Astrocyte (in vitro differentiated cells and primary cell): Measurements from ENCODE around the gene IMPDH1.

Source experiments
- EZH2 ChIP-seq: IDR thresholded peaks from 2 replicates; pipeline ENCODE4 v1.6.1; 2012; ENCODE audit warnings: mild to moderate bottlenecking, low read length, inconsistent platforms; ENCODE audit not compliant: insufficient read depth
- TF ChIP-seq, protein P1 (sequence below): IDR thresholded peaks from 2 replicates; pipeline ENCODE4 v1.5.1; 2011; ENCODE audit warnings: low read depth, mild to moderate bottlenecking, inconsistent platforms, low read length, moderate library complexity; ENCODE audit not compliant: insufficient read depth

DNA sequence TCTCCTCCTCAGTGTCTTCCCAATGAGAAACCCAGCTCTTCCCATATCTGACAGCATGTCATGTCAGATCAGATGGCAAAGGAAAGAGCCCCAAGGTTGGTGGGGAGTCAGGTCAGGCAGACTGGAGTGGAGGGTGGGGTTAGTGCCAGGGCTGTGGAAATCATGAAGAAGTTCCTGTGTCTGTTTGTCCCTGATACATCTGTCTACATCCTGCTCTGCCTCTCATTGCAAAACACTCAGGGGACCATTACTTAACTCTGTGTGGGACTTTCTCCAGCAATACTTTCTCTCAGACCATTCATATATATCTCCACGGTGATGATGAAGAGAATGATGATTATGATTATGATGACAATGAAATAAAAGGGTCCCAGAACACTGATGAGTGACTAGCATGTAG lies 51.5 kb downstream of the IMPDH1 start:
- TF ChIP-seq, protein P1, sequence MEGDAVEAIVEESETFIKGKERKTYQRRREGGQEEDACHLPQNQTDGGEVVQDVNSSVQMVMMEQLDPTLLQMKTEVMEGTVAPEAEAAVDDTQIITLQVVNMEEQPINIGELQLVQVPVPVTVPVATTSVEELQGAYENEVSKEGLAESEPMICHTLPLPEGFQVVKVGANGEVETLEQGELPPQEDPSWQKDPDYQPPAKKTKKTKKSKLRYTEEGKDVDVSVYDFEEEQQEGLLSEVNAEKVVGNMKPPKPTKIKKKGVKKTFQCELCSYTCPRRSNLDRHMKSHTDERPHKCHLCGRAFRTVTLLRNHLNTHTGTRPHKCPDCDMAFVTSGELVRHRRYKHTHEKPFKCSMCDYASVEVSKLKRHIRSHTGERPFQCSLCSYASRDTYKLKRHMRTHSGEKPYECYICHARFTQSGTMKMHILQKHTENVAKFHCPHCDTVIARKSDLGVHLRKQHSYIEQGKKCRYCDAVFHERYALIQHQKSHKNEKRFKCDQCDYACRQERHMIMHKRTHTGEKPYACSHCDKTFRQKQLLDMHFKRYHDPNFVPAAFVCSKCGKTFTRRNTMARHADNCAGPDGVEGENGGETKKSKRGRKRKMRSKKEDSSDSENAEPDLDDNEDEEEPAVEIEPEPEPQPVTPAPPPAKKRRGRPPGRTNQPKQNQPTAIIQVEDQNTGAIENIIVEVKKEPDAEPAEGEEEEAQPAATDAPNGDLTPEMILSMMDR: no peak
- no peak for TF ChIP-seq EZH2
